Hematopoietic multipotent progenitor cell treated with erythropoietin and hydrocortisone succinate and interleukin-3 and kit ligand, for 15 days (in vitro differentiated cells): ENCODE measurements around the gene NEDD4L.
A peak's percentile ranks its signal among the peaks of the same experiment; 100 is the strongest.
"Not testable (repeated sequence)": the region's sequence is repeated elsewhere in the genome, so short reads cannot be mapped to it uniquely, and the experiment has no call there.

ENCODE experiments used
- DNase-seq: peaks from one replicate; pipeline ENCODE4 v3.0.0-alpha.2; 2015; ENCODE audit warnings: low spot score

NEDD4L gene

DNA sequence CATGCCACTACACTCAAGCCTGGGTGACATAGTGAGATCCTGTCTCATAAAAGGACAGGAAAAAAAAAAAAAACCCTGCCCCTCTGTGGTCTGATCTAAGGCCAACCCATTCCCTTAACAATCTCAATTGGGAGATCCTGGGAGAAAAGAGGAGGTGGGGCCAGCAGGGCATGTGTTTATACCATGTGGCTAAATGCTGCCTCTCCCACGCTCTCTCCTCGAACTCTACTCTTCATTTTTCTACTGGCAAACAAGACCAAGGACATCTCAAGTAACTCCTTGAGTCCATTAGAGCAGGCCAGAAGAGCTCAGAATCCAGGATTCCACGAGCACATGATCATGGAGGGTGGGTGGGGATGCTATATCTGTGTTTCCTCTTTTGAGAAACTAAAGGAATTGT, 16.7 kb upstream of the NEDD4L start:
- DNase-seq: no peak

DNA sequence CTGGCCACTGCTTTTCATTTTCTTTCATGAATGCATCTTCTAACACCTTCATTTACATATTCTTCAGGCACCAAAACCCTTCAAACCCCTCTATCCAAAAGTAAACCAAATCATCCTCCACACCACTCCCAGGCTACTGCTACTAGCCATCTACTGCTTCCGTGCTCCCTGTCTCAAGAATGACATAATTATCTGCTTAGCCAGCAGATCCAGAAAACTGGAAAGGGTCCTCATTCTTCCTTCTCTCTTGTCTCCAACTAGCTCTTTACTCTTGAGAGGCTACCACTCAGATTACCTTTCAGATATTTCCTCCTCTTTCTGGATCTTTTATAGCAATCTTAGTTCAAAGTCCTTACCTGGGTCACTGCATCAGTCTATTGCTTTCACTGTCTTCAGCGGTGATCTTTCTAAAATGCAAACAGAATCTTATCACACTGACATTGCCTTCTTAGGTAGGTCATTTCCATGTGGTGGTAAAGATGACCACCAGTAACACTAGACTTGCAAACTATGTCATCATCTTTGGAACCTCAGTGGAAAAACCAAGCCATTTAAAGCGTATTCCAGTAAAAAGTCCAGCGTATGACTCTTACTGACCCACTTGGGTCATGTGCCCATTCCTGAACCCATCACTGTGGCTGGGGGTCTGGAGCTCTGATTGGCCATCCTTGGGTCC, 15.8 kb upstream of the NEDD4L start:
- DNase-seq: no peak

DNA sequence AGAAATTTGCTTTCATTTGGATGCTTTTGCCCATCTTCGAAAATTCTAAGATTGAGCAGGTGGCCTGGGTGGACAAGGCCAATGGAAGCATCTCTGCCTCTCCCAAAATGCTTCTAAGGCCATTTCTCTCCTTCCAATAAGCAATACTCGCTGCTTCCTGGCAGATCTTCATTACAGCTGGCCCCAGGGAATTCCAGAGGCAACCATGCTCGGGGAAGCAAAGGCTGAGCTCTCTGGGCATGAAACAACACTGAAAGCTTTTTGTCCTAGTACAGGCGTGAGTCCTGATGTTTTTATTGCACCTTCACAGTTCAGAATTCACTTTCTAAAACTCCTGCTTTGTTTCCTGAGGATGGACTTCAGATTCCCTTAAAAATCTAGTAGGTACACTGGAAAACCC, 11.8 kb upstream of the NEDD4L start:
- no peak for DNase-seq

DNA sequence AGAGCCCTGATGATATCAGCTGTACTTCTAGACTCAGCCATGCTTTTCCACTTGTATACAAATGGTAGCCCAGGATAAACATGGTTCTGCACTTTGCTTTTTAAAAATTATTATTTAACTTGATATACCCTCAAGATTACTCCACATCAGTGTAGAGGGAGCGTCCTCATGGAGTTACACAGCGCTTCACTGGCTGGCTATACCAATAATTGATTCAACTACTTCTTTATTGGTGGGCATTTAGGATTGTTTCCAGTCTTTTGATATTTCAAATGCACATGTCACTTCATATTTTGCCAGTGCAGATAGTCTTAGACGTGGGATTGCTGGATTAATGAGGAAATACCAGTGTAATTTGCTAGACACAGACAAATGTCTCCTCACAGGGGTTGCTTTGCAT, 10.8 kb upstream of the NEDD4L start:
- DNase-seq: no peak

DNA sequence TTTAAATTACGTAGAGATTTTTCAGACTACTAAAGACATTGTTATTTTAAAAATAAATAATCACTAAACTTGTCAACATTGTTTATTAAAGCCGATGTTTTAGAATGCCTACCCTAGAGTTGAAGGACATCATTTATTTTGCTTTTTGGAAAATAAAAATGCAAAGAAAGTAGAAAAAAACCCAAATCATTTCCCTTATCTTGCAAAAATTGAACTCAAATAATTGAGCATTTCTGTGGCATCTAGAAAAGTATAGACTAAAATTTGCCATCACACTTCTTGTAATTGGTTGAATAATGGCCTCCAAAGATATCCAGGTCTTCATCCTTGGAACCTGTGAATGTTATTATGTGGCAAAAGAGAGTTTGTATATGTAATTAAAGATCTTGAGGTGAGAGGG, 9.7 kb upstream of the NEDD4L start:
- DNase-seq: no peak

DNA sequence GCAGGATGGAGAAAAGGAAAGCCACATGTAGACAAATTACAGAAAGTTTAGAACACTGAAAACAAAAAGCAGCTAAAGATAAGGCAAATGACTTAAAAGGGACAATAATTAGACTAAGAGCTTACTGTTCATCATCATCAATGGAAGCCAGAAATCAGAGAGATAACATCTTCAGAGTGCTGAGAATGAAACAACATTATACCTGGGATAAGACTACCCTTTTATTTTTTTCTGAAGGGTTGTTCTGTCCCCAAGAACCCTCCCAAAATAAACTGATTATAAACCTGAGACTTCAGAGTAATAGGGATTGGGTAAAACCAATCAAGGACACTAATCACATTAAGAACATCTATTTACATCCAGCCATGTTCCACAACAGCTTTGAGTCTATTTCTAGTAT, 6.9 kb upstream of the NEDD4L start:
- DNase-seq: no peak

DNA sequence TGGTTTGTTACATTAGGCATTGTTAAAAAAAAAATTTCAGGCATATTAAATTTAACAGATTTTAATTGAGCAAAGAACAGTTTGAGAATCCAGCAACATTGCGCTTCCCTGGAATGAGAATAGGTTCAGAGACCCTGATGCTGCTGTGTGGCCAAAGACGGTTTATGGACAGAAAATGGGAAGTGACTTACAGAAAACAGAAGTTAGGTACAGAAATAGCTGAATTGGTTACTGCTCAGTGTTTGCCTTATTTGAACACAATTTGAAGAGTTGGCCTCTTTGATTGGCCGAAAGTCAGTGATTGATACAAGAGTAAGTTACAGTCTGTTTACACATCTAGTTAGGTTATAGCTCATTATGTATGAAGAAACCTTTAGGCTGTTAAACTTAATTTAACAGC, 6.0 kb upstream of the NEDD4L start:
- no peak for DNase-seq

DNA sequence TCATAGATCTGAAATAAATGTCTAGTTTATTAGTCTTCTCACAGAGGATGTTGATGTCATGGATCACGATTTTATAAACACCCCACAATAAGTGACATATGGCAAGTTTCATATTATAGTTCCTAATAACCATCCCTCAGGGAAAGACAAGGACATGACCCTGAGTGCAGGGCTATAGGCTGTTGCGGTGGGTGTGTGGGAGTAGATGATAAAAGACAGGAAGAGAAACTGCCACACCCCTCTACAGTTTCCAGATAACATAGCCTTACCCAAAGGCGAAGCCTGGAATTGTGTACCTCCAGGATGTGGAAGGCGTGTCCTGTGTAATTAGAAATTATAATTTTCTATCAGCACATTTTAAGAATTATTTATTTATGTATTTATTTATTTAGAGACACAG, 2.4 kb upstream of the NEDD4L start:
- DNase-seq: peak; percentile 49

DNA sequence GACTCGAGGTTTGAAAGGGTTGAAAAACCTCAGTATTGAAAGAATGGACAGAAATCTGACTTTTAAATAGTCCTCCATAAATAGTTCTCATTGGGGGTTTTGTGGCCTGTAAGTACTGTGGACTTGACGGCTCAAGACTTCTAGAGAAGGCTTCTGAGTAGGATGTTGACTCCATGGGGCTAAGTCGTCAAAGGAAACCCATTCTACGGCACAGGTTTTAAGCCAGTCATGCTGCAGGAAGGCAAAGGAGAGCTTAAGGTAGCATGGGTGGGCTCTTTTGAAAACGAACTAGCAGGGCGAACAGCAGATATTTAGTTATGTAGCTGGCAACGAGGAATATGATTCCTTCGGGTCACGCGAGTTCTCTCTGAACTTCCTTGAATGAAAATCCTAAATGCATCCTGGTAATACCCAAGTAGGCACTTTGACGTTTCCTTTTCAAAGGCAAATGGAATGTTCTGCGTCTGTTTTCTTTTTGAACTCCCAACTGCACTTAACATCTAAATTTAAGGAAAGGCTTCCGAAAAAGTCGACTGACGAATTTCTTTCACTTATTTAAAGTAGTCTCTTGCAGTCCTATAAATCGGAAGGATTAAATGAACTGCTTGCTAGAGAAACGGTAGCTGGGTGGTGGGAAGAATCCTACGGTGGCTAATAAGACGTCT, 1.1 kb upstream of the NEDD4L start:
- DNase-seq: peak; percentile 15

DNA sequence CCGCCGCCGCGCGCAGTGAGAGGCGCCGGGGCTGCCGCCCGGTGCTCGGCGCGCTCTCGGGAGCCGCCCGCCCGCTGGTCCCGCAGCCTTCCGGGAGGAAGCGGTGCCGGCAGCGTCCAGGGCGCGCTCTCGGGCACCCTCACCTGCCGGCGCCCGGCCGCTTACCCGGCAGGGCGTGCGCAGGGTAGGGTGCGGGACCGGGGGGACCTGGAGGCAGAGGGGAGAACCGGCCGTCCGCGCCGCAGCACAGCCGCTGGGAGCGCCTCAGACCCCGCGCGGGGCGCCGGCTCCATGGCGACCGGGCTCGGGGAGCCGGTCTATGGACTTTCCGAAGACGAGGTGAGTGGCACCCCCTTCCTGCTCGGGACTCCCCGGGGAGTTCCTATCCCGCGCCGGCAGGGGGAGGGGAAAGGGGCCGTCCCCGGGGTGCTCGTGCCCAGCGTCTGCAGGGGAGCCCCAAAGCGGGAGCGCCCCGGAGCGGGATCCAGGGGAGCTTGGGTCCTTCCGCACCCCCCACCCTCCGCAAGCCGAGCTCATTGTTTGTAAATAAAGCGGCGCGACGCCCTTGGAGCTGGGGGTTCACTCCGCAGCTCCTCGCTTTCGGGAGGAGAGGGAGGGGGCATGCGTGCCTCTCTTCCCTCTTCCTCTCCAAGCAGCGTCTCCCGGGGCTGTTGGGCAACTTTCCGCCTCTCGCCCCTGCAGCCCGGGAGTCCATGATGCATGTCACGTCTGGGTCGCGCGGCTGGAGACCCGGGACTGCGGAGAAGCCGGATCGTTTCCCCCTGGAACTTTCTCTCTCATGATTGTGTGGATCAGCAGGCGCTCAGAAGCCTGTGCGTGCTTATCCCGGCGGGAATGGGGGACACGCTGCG, 580 bp downstream of the NEDD4L start:
- DNase-seq: peak; percentile 73

DNA sequence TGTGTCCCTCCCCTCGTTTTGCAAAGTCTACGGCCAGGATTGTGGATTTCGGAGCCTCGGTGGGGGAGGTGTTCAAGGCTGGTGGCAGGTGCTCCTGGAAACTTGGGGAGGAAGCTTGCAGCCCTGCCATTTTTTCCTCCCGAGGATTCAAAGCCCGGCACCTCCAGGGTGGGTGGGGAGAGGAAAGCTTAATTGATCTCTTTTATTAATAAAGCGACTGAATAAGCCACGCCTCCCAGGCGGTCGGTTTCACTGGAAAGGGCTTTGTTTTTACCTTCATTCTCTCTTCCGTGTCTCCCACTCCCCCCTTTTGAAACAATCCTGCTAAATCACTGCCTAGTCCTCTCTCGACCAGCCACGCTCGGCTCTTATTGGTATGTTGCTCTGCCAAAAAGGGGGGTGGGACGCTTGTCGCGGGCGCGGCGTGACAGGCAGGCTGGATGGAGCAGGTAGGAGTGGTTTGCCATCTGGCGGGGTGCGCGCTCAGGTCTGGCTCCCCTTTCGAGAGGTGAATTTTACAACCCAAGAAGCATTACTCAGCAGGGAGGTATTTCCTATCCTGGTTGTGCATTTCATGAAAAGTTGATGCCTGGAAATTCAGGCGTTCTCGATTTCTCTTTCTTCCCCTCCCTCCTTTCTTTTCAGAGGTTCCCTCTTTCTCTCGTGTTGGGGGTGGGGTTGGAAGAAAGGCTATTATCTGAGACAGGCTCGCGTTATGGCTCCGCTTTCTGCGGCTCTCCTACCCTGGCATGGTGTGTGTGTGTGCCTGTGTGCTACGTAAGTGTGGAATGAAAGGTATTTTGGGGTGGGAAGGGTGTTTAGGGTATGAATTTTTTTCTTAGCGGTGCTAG, 1.4 kb downstream of the NEDD4L start:
- peak; percentile 70 for DNase-seq

DNA sequence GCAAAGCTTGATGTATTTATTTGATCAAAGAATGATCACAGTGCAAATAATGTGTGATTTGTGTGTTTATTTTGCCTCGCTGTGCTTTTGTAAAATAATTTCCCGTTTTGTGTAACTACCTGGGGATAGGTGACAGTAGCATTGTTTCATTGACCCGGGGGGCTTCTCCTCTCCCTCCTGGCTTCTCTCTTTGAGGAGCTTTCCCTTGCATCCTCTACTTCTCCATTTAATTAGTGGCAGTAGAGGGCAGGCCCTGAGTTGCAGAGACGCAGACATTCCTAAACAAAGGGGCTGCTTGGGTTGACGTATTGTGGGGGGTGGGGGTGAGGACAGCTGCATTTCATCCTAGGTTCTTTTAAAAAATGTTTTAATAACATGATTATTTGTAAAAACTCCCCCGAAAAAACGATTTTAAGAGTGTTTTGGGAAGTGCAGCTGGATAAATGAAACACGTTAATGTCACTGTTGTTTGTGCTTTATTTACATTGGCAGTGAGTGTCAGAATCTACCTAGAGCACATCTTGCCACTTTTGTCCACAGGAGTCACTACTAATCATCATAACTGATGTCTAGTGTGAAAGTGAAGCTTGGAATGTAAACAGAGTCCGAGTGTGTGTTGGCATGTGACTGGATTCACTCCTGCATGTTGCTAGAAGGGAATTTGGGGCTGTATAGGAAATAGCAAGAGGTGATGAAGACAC, 2.2 kb downstream of the NEDD4L start:
- DNase-seq: peak; percentile 30

DNA sequence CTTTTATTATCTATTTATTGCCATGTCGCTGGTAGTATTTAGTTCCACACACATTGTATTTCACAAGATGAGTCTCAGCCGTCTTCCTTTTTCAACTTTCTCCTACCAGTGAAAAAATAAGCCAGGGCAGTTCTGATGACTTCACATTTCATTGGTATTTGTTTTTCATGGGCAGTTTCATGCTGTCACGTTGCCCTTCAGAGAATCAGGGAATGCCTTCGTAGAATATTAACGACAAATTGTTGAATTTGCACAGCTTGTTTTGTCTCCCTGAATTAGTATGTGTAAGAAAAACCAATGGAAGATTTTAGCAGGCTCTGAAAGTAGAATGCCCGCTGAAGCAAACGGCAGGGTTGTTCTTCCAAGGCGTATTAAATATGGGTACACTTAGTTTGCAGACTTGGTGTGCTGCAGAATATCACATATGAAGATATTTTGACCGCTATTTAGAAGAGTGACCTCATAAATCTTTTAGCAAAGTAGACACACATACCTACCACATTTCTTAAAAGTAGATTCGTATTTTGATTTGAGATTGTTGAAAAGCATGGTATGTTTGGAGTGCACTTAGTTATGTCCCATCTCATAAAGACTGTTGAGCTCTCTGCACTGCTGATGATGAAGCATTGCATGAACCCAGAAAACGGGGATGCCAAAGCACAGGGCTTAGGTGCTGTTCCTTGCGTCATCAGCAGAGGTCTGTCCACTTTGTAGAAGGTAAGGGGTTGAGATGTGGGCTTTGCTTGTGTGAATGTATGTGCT, 2.9 kb downstream of the NEDD4L start:
- DNase-seq: peak; percentile 32

DNA sequence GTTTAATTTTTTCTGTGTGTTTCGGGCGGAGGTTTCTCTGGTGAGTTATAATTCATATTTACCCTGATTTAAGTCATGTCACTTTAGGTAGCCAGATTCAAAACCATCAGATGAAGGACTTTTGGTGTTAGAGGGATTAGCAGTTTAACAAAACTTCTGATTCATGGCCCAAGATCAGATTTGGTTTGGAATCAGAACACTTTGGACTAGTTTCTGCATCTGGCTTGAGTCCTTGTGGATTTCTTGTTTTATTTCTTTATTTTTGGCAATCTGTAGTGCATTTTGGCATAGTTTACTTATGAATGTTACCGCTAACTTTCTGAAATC, 3.5 kb downstream of the NEDD4L start:
- DNase-seq: no peak

DNA sequence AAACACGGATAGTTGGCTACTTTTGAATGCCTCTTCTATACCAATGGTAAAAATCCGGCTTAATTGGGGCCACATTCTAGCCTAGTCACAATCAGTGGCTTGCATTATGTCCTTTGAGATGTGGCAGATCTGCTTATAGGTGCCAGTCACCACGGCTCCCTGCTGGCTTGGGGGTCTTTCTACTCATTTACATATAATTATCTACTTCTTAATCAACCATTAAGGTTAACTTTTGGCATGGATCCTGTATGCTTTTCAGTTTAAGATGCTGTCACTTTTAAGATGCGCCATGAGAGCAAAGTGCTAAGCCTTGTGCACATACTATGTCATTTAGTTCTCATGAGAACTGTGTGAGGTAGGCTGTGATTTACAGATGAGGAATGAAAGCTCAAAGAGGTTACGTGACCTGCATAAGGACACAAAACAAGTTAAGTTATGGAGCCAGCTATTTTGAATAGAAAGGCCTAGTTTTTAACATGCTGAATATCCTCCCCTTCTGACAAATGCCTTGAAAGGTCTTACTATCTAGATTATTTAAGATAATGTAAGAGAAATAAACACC, 4.1 kb downstream of the NEDD4L start:
- DNase-seq: no peak

DNA sequence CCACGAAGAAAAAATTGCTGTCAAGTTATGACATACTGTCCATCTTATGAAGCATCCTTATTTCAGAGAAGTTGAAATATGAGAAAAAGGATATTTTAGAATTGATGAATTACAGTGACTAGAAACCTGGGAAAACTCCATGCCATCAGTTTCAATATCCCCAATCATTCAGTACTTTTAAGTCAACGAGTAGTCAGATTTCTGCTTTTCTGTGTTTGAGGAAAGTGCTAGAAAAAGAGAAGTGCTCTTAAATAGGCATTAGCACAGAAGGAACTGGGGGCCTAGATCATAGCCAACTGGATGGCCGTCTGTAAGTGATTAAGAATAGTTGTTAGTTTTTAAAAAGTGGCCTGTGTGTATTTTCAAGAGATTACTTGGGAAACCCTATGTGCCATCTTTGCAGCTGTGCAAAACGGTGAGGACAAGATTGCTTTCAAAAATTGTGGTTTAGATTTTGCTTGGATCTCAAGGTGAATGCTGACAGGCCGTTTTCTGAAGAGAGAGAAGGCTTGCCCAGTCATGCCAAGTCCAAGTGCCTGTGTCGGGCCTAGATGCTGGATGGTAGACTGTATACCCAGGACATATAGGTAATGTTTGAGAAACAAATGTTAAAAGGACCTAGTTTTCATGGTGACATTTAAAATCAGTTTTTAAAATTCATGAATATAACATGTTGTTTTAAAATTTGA, 5.1 kb downstream of the NEDD4L start:
- DNase-seq: no peak

DNA sequence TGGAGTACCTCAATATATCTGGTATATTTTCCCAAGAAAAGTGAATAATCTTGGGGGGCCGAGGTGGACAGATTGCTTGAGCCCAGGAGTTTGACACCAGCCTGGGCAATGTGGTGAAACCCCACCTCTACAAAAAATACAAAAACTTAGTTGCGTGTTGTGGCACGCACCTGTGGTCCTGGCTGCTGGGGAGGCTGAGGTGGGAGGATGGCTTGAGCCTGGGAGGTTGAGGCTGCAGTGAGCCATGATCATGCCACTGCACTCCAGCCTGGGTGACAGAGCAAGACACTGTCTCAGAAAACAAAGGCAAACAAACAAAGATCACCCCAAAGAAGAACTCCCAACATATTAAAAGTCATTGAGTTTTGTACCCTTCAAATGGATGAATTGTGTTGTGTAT, 6.9 kb downstream of the NEDD4L start:
- DNase-seq: not testable (repeated sequence)

DNA sequence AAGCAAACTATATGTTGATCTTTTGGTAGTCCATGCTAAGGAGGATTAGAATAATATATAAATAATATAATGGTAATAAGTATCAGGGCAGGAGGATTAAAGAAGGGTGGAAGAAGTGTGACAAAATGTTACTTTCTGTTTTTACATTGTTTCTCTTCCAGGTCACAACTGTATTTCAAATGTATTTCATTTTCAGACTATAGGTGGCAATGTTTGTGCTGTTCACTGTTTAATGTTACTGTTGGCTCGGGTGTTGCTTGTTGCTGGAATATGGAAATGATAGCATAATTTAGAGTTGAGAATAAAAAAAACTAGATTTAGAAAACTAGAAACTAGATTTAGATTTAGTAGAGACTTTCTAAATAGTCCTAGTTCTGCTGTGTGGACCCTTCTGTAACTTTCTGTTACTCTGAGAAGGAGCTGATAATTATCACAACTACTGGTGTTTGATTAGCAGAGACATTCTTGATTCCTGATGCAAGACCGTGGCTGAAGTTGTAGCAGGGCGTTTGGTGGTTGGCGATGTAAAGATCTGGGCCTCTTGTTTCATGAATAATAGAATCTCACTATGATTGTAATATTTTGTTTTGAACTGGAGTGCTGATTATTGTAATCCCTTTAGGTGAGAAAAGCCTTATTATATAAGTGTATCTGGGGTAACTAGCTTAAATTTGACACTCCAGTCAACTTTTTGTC, 7.9 kb downstream of the NEDD4L start:
- peak; percentile 79 for DNase-seq

DNA sequence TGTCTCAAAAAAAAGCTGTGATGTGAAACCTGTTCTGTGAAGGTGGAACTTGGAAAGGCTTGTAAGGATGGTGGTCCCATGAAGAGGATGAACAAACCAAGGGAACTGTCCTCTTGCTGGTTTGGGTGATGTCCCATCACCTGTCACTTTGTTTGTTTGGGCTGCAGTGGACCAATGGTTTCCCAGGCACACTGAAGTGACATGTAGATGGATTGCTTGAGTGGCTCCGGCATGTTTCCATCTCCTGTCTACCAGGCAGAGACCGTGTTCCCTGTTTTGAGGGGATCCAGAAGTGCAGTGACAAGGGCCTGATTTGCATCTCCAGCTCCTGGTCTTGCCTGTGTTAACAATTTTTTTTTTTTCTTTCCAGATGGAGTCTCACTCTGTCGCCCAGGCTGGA, 8.9 kb downstream of the NEDD4L start:
- DNase-seq: no peak
